Endothelial cell of umbilical vein (primary cell): ENCODE results near the gene SLC44A3. TPM values are rescaled to one million over a fixed set of nuclear protein-coding genes. Genes with fewer than 3 reads are reported as not detected.

Source experiments
- BruUV-seq: library from RNA; stranded (reverse); fragments of 400-500 nt; replicated peaks from 2 replicates; lab custom pipeline; 2021; lab: Mats Ljungman, UMichigan
- CTCF ChIA-PET: fragments of 300-600, 350-600 bp; sonication (Branson Sonifier 250); formaldehyde crosslinking; loops from one replicate; lab custom pipeline; 2021; ENCODE audit warnings: antibody characterized with exemption, inconsistent platforms; lab: Charles Lee
- POLR2A ChIA-PET: fragments of 300-600, 350-600 bp; sonication (Branson Sonifier 250); formaldehyde crosslinking; loops from one replicate; lab custom pipeline; 2021; ENCODE audit warnings: antibody characterized with exemption, inconsistent platforms; lab: Charles Lee
- DNase-seq: peaks from one replicate; pipeline ENCODE4 v3.0.0-alpha.2; 2011; ENCODE audit warnings: low read depth, low spot score
- FAIRE-seq: peaks from 2 replicates; lab custom pipeline; 2011; peaks lifted over from hg19 to GRCh38; lab: Jason Lieb, UNC
- H2AFZ ChIP-seq: 2 replicates; pipeline ENCODE4 v1.6.0; 2012; ENCODE audit warnings: low read depth, low read length, control low read depth, inconsistent platforms
- H3K27ac ChIP-seq: 2 replicates; pipeline ENCODE4 v1.5.1; 2011; ENCODE audit warnings: low read depth, mild to moderate bottlenecking, control low read depth, low read length, moderate library complexity; ENCODE audit not compliant: insufficient read depth
- H3K27me3 ChIP-seq, 2 experiments: 2 replicates each; pipeline versions ENCODE4 v1.6.0 to v1.6.1; 2011; ENCODE audit warnings: low read length in 2 of 2, mixed read lengths in 1 of 2; ENCODE audit not compliant: control insufficient read depth in 2 of 2, insufficient read depth in 2 of 2
- H3K36me3 ChIP-seq, 2 experiments: 2 replicates in 1 of 2; 3 replicates in 1 of 2; pipeline ENCODE4 v1.5.1; 2011; ENCODE audit warnings: low read length in 2 of 2, mild to moderate bottlenecking in 1 of 2, moderate library complexity in 1 of 2; ENCODE audit not compliant: control insufficient read depth in 2 of 2, insufficient read depth in 2 of 2; ENCODE audit errors: extremely low read depth in 1 of 2
- H3K4me1 ChIP-seq: 3 replicates; pipeline ENCODE4 v1.5.1; 2011; ENCODE audit warnings: mild to moderate bottlenecking, low read length; ENCODE audit not compliant: control insufficient read depth, insufficient read depth; ENCODE audit errors: extremely low read depth
- H3K4me2 ChIP-seq: 2 replicates; pipeline ENCODE4 v1.6.1; 2011; ENCODE audit warnings: low read length, control low read depth, mixed read lengths; ENCODE audit not compliant: insufficient read depth
- H3K4me3 ChIP-seq, 3 experiments: fragments of 200-600 bp in 1 of 3; sonication (generic), shearing (Covaris generic) in 1 of 3; replicated peaks in 1 of 3; 2 replicates each; pipeline ENCODE4 v1.5.1; 2011 to 2016; ENCODE audit warnings: control low read depth in 3 of 3, low read length in 3 of 3, mild to moderate bottlenecking in 2 of 3, inconsistent platforms in 1 of 3, low read depth in 1 of 3, moderate library complexity in 1 of 3; ENCODE audit not compliant: insufficient read depth in 1 of 3
- H3K79me2 ChIP-seq: 2 replicates; pipeline ENCODE4 v1.6.0; 2012; ENCODE audit warnings: low read length, inconsistent platforms; ENCODE audit not compliant: control insufficient read depth, insufficient read depth
- H3K9ac ChIP-seq: replicated peaks from 2 replicates; pipeline ENCODE3; 2011; ENCODE audit warnings: low read length, control low read depth; ENCODE audit not compliant: insufficient read depth; ENCODE audit errors: extremely low read depth
- H3K9me1 ChIP-seq: replicated peaks from 3 replicates; pipeline ENCODE4 v1.6.0; 2011; ENCODE audit warnings: mild to moderate bottlenecking, low read length; ENCODE audit not compliant: control insufficient read depth, insufficient read depth; ENCODE audit errors: extremely low read depth
- H3K9me3 ChIP-seq: replicated peaks from 2 replicates; pipeline ENCODE4 v1.5.1; 2012; ENCODE audit warnings: low read length, inconsistent platforms; ENCODE audit not compliant: control insufficient read depth, insufficient read depth
- H4K20me1 ChIP-seq: replicated peaks from 2 replicates; pipeline ENCODE3; 2011; ENCODE audit warnings: mild to moderate bottlenecking, low read length; ENCODE audit not compliant: control insufficient read depth, insufficient read depth; ENCODE audit errors: extremely low read depth
- EZH2 ChIP-seq: IDR thresholded peaks from 2 replicates; pipeline ENCODE4 v1.6.1; 2012; ENCODE audit warnings: borderline replicate concordance, low read depth, mild to moderate bottlenecking, moderate library complexity, low read length, inconsistent platforms; ENCODE audit not compliant: severe bottlenecking
- FOS ChIP-seq: IDR thresholded peaks from 2 replicates; pipeline ENCODE4 v1.6.1; 2011; ENCODE audit warnings: mild to moderate bottlenecking, low read length, moderate library complexity, borderline replicate concordance; ENCODE audit not compliant: insufficient read depth
- GATA2 ChIP-seq: IDR thresholded peaks from 2 replicates; pipeline ENCODE4 v1.7.0; 2011; ENCODE audit warnings: low read depth, mild to moderate bottlenecking, moderate library complexity, mixed read lengths, low read length; ENCODE audit not compliant: insufficient read length, insufficient read depth
- JUN ChIP-seq: IDR thresholded peaks from 2 replicates; pipeline ENCODE4 v1.6.1; 2011; ENCODE audit warnings: borderline replicate concordance, low read depth; ENCODE audit not compliant: insufficient read length, insufficient read depth
- MAX ChIP-seq: IDR thresholded peaks from 2 replicates; pipeline ENCODE4 v1.6.1; 2011; ENCODE audit not compliant: insufficient read depth, insufficient read length
- MYC ChIP-seq: IDR thresholded peaks from one replicate; pipeline ENCODE4 v1.6.1; 2011; ENCODE audit warnings: mild to moderate bottlenecking, low read depth, low read length
- POLR2A ChIP-seq: IDR thresholded peaks from 2 replicates; pipeline ENCODE4 v1.6.1; 2012; ENCODE audit warnings: low read depth, mild to moderate bottlenecking, control low read depth, low read length
- POLR2AphosphoS5 ChIP-seq: IDR thresholded peaks from 2 replicates; pipeline ENCODE4 v1.6.1; 2012; ENCODE audit warnings: low read depth, mild to moderate bottlenecking, control low read depth, low read length, moderate library complexity; ENCODE audit not compliant: insufficient read depth
- dilution Hi-C: fragments of 300-500 bp; cut with MboI; formaldehyde crosslinking; loops from one replicate; pipeline ENCODE4 v1.15.0; 2019; ENCODE audit warnings: low sequenced_read_pairs; ENCODE audit not compliant: extremely low pct_ligation_motif_present
- intact Hi-C: fragments of 100-400 bp; cut with micrococcal nuclease; formaldehyde crosslinking; loops from one replicate; pipeline ENCODE4 v1.10.0; 2022
- polyA plus RNA-seq, 4 experiments: library from polyadenylated mRNA; depleted of rRNA in 3 of 4; stranded (reverse) in 3 of 4; unstranded in 1 of 4; fragments of >200 nt; gene quantifications; 2 replicates each; pipeline versions ENCODE4 v1.2.1 to v1.2.3, GENCODE V29; 2011 to 2012; ENCODE audit warnings: missing spikeins in 1 of 4
- total RNA-seq: library from RNA; stranded (reverse); gene quantifications from 2 replicates; pipeline ENCODE4 v1.2.3, GENCODE V29; 2021
- TF ChIP-seq, protein P1 (sequence below), 2 donors: IDR thresholded peaks; 1 replicate in 1 of 2; 2 replicates in 1 of 2; pipeline ENCODE4 v1.5.1; 2011; ENCODE audit warnings: low read length in 2 of 2, mild to moderate bottlenecking in 2 of 2, moderate library complexity in 2 of 2, control low read depth in 1 of 2, inconsistent platforms in 1 of 2, low read depth in 1 of 2; ENCODE audit not compliant: insufficient read depth in 1 of 2; ENCODE audit errors: extremely low read depth in 1 of 2

SLC44A3 gene
- total and polyA plus RNA-seq, 2 donors (not counting 3 experiments of a cell fraction or from before 2014, with no cell fraction given): 0.29 to 0.42 TPM

- POLR2A ChIA-PET: no interaction called here
- DNase-seq (no peak), FAIRE-seq (no peak)
- Histone ChIP-seq H3K27me3 (peaks cover 0 to 11% of the 10 kb centered on the region in 2 experiments), H2AFZ (no peak overlapping the region), H3K79me2 (no peaks in the 10 kb centered on the region), H4K20me1 (no peaks in the 10 kb centered on the region), H3K36me3 (no peaks in the 10 kb centered on the region), H3K27ac (no peak overlapping the region), H3K4me2 (no peak overlapping the region), H3K9me1 (no peaks in the 10 kb centered on the region), H3K4me1 (peaks cover 4% of the 10 kb centered on the region), H3K9me3 (no peaks in the 10 kb centered on the region), H3K4me3 (no peak overlapping the region), H3K9ac (no peak overlapping the region)
- BruUV-seq: no TSS peak
- no peak for TF ChIP-seq POLR2AphosphoS5
- TF ChIP-seq GATA2: no peak
- no peak for TF ChIP-seq MAX
- no peak for TF ChIP-seq EZH2
- TF ChIP-seq, protein P1, sequence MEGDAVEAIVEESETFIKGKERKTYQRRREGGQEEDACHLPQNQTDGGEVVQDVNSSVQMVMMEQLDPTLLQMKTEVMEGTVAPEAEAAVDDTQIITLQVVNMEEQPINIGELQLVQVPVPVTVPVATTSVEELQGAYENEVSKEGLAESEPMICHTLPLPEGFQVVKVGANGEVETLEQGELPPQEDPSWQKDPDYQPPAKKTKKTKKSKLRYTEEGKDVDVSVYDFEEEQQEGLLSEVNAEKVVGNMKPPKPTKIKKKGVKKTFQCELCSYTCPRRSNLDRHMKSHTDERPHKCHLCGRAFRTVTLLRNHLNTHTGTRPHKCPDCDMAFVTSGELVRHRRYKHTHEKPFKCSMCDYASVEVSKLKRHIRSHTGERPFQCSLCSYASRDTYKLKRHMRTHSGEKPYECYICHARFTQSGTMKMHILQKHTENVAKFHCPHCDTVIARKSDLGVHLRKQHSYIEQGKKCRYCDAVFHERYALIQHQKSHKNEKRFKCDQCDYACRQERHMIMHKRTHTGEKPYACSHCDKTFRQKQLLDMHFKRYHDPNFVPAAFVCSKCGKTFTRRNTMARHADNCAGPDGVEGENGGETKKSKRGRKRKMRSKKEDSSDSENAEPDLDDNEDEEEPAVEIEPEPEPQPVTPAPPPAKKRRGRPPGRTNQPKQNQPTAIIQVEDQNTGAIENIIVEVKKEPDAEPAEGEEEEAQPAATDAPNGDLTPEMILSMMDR (IDR thresholded peaks at IDR 0.05; ENCODE audit: extremely low read depth in 1 of 2, insufficient read depth in 1 of 2, low read depth in 1 of 2, low read length in 2 of 2): no peak
- TF ChIP-seq JUN: no peak
- no peak for TF ChIP-seq MYC
- TF ChIP-seq FOS: no peak
- TF ChIP-seq POLR2A: no peak
- CTCF ChIA-PET: interaction anchor here (1.1 to 3.2 kb wide), 4 partner anchors 8 to 197 kb away, joined by 3 to 21 read pairs (median 15); no protein-coding TSS in a partner anchor
- dilution Hi-C loops (no loop called here), intact Hi-C loops (no loop called here)
These were observed 26.2 kb downstream of the SLC44A3 start for GRCh38 chr1:94846308-94846707.
